Right atrium auricular region (tissue), 2 donors: ENCODE measurements around the gene PRPF19. TPM values are rescaled to one million over a fixed set of nuclear protein-coding genes. Genes with fewer than 3 reads are reported as not detected.

ENCODE experiments used
- DNase-seq: peaks from one replicate; pipeline ENCODE4 v3.0.0-alpha.2; 2019; ENCODE audit warnings: low spot score
- H3K27ac ChIP-seq, 2 donors: fragments of 200-600 bp; sonication (generic); 1 replicate in 1 of 2; 2 replicates in 1 of 2; pipeline ENCODE4 v1.5.1; 2016 to 2019
- H3K27me3 ChIP-seq, 2 donors: fragments of 200-600 bp; sonication (generic); one replicate each; pipeline versions ENCODE4 v1.5.1 to v1.6.0; 2017 to 2019
- H3K36me3 ChIP-seq: fragments of 200-600 bp; sonication (generic); one replicate; pipeline ENCODE4 v1.5.1; 2016
- H3K4me1 ChIP-seq, 2 donors: fragments of 200-600 bp; sonication (generic); one replicate each; pipeline versions ENCODE4 v1.5.1 to v1.6.0; 2017 to 2019
- H3K4me3 ChIP-seq, 2 donors: fragments of 200-600 bp; sonication (generic); 1 replicate in 1 of 2; 2 replicates in 1 of 2; pipeline ENCODE4 v1.5.1; 2017 to 2019; ENCODE audit warnings: mild to moderate bottlenecking in 1 of 2, moderate library complexity in 1 of 2
- H3K9me3 ChIP-seq, 2 donors: fragments of 200-600 bp; sonication (generic); one replicate each; pipeline ENCODE4 v1.5.1; 2019
- CTCF ChIP-seq, 2 donors: fragments of 200-600 bp; sonication (generic); IDR thresholded peaks; one replicate each; pipeline ENCODE4 v1.5.1; 2019; ENCODE audit warnings: antibody characterized with exemption in 2 of 2
- total RNA-seq, 2 donors: library from RNA; depleted of rRNA; stranded (reverse); fragments of >200 nt; gene quantifications; one replicate each; pipeline ENCODE4 v1.1.0, GENCODE V29; 2016

The PRPF19 gene
- total RNA-seq, 2 donors from 2014 or later = 20.3 to 46.2 TPM

- Histone ChIP-seq H3K4me3 (peak within 1 kb of the TSS; percentile 39 to 56), H3K36me3 (no peaks in the 10 kb centered on the region), H3K4me1 (peaks cover 0 to 21% of the 10 kb centered on the region in 2 donors), H3K27me3 (no peaks in the 10 kb centered on the region), H3K9me3 (no peaks in the 10 kb centered on the region), H3K27ac (peak within 1 kb of the TSS; percentile 81 to 86)
- peak; percentile 83 for DNase-seq
- TF ChIP-seq CTCF (IDR thresholded peaks at IDR 0.05) = no peak
These were observed 45.7 kb upstream of the PRPF19 start, which contains the start of gene SLC15A3 for GRCh38 chr11:60951904-60952741. Gene SLC15A3, minus strand, starts transcription at chr11:60952176. Its CDS starts 625 bp downstream, at chr11:60951551.

GRCh38 chr11:60951606-60951903 is 45.2 kb upstream of the PRPF19 start:
- no peaks in the 10 kb centered on the region for H3K27me3 ChIP-seq
- peak overlapping the region; percentile 39 to 56 for H3K4me3 ChIP-seq
- H3K4me1 ChIP-seq = peaks cover 0 to 21% of the 10 kb centered on the region in 2 donors
- no peaks in the 10 kb centered on the region for H3K9me3 ChIP-seq
- H3K36me3 ChIP-seq = no peaks in the 10 kb centered on the region
- peak overlapping the region; percentile 81 to 86 for H3K27ac ChIP-seq
- no peak for TF ChIP-seq CTCF (IDR thresholded peaks at IDR 0.05)
- no peak for DNase-seq

- Histone ChIP-seq H3K4me1 (peaks cover 0 to 21% of the 10 kb centered on the region in 2 donors), H3K36me3 (no peaks in the 10 kb centered on the region), H3K27ac (peak overlapping the region; percentile 35 to 81), H3K27me3 (no peaks in the 10 kb centered on the region), H3K9me3 (no peaks in the 10 kb centered on the region), H3K4me3 (peak overlapping the region; percentile 39 to 56)
- TF ChIP-seq CTCF (IDR thresholded peaks at IDR 0.05) = no peak
- no peak for DNase-seq
These were observed 44.7 kb upstream of the PRPF19 start for GRCh38 chr11:60950933-60951605.

GRCh38 chr11:60950024-60950423 is 43.6 kb upstream of the PRPF19 start:
- peak overlapping the region; percentile 39 to 56 for H3K4me3 ChIP-seq
- H3K36me3 ChIP-seq = no peaks in the 10 kb centered on the region
- peak overlapping the region in 1 of 2 donors; percentile 35 for H3K27ac ChIP-seq
- TF ChIP-seq CTCF (IDR thresholded peaks at IDR 0.05) = no peak
- peaks cover 0 to 21% of the 10 kb centered on the region in 2 donors for H3K4me1 ChIP-seq
- no peaks in the 10 kb centered on the region for H3K9me3 ChIP-seq
- H3K27me3 ChIP-seq = no peaks in the 10 kb centered on the region
- no peak for DNase-seq

GRCh38 chr11:60948250-60948649 is 41.9 kb upstream of the PRPF19 start:
- Histone ChIP-seq H3K27ac (no peak overlapping the region), H3K36me3 (no peaks in the 10 kb centered on the region), H3K9me3 (no peaks in the 10 kb centered on the region), H3K4me1 (peaks cover 0 to 21% of the 10 kb centered on the region in 2 donors), H3K27me3 (no peaks in the 10 kb centered on the region), H3K4me3 (no peak overlapping the region)
- TF ChIP-seq CTCF (IDR thresholded peaks at IDR 0.05) = no peak
- no peak for DNase-seq
